PFSK-1 (cell line): ENCODE results near the gene SRD5A1.

ENCODE experiments used
- FOXP2 ChIP-seq: optimal IDR thresholded peaks from 2 replicates; pipeline ENCODE3; 2011; ENCODE audit warnings: borderline replicate concordance, control low read depth, inconsistent platforms; ENCODE audit not compliant: insufficient read depth; ENCODE audit errors: extremely low read length, extremely low read depth
- POLR2AphosphoS5 ChIP-seq: IDR thresholded peaks from 2 replicates; pipeline ENCODE4 v1.6.1; 2012; ENCODE audit warnings: low read depth, mild to moderate bottlenecking, control low read depth, low read length, moderate library complexity
- REST ChIP-seq, 2 experiments: IDR thresholded peaks; 2 replicates each; pipeline versions ENCODE4 v1.6.1 to v1.8.0; 2011 to 2012; ENCODE audit warnings: low read depth in 2 of 2, low read length in 2 of 2, control low read depth in 1 of 2, inconsistent platforms in 1 of 2, mild to moderate bottlenecking in 1 of 2, moderate library complexity in 1 of 2; ENCODE audit not compliant: insufficient read depth in 1 of 2
- SIN3A ChIP-seq: IDR thresholded peaks from 2 replicates; pipeline ENCODE4 v1.6.1; 2012; ENCODE audit warnings: mild to moderate bottlenecking, low read length, moderate library complexity, borderline replicate concordance; ENCODE audit not compliant: insufficient read depth
- TAF1 ChIP-seq: IDR thresholded peaks from 2 replicates; pipeline ENCODE4 v1.6.1; 2012; ENCODE audit warnings: low read length, control low read depth, borderline replicate concordance; ENCODE audit not compliant: insufficient read depth

The SRD5A1 gene

GRCh38 chr5:6637022-6637421, 3.8 kb downstream of the SRD5A1 start:
- no peak for TF ChIP-seq FOXP2
- no peak for TF ChIP-seq TAF1
- no peak for TF ChIP-seq SIN3A
- no peak for TF ChIP-seq POLR2AphosphoS5
- no peak for TF ChIP-seq REST (IDR thresholded peaks at IDR 0.05; ENCODE audit: insufficient read depth in 1 of 2, low read depth in 2 of 2, low read length in 2 of 2)

GRCh38 chr5:6637590-6637989, 4.3 kb downstream of the SRD5A1 start:
- no peak for TF ChIP-seq POLR2AphosphoS5

GRCh38 chr5:6638236-6638635, 5.0 kb downstream of the SRD5A1 start:
- no peak for TF ChIP-seq FOXP2
- TF ChIP-seq REST (IDR thresholded peaks at IDR 0.05; ENCODE audit: insufficient read depth in 1 of 2, low read depth in 2 of 2, low read length in 2 of 2): no peak
- no peak for TF ChIP-seq SIN3A
- TF ChIP-seq TAF1: no peak
- no peak for TF ChIP-seq POLR2AphosphoS5

- TF ChIP-seq SIN3A: no peak
- TF ChIP-seq POLR2AphosphoS5: no peak
- TF ChIP-seq REST (IDR thresholded peaks at IDR 0.05; ENCODE audit: insufficient read depth in 1 of 2, low read depth in 2 of 2, low read length in 2 of 2): no peak
- TF ChIP-seq FOXP2: no peak
- TF ChIP-seq TAF1: no peak
These were observed 9.4 kb downstream of the SRD5A1 start for GRCh38 chr5:6642655-6643054.

- TF ChIP-seq POLR2AphosphoS5: no peak
- TF ChIP-seq TAF1: no peak
- no peak for TF ChIP-seq SIN3A
- no peak for TF ChIP-seq REST (IDR thresholded peaks at IDR 0.05; ENCODE audit: insufficient read depth in 1 of 2, low read depth in 2 of 2, low read length in 2 of 2)
- TF ChIP-seq FOXP2: no peak
These were observed 11.6 kb downstream of the SRD5A1 start for GRCh38 chr5:6644794-6645241.
